H1 (cell line): Measurements from ENCODE around the gene CRIP1. TPM values are rescaled to one million over a fixed set of nuclear protein-coding genes. Genes with fewer than 3 reads are reported as not detected.

ENCODE experiments used
- CBX8 ChIP-seq: fragments of 300-800, 300-1000 bp; sonication (generic); IDR thresholded peaks from 2 replicates; pipeline ENCODE4 v1.7.1; 2016; ENCODE audit warnings: low read depth, low read length, borderline replicate concordance
- CTBP2 ChIP-seq: IDR thresholded peaks from 2 replicates; pipeline ENCODE4 v1.7.0; 2011; ENCODE audit warnings: borderline replicate concordance, mild to moderate bottlenecking, moderate library complexity, mixed read lengths, low read length; ENCODE audit not compliant: insufficient read depth, insufficient read length
- JUN ChIP-seq: IDR thresholded peaks from 2 replicates; pipeline ENCODE4 v1.6.1; 2011; ENCODE audit warnings: low read depth, mild to moderate bottlenecking, improper control_type of control experiment, low read length
- KDM1A ChIP-seq: fragments of 200-600, 300-600 bp; sonication (generic); IDR thresholded peaks from 2 replicates; pipeline ENCODE4 v1.7.1; 2016; ENCODE audit warnings: mild to moderate bottlenecking, low read length, borderline replicate concordance
- NRF1 ChIP-seq: IDR thresholded peaks from 2 replicates; pipeline ENCODE4 v1.6.1; 2011; ENCODE audit warnings: mild to moderate bottlenecking, low read depth, low read length, improper control_type of control experiment
- RFX5 ChIP-seq: IDR thresholded peaks from 2 replicates; pipeline ENCODE4 v1.6.1; 2011; ENCODE audit warnings: low read depth, low read length, improper control_type of control experiment, borderline replicate concordance
- SIX5 ChIP-seq: IDR thresholded peaks from 2 replicates; pipeline ENCODE4 v1.6.1; 2011; ENCODE audit warnings: mild to moderate bottlenecking, low read depth, low read length
- SP1 ChIP-seq: IDR thresholded peaks from 2 replicates; pipeline ENCODE4 v1.6.1; 2011; ENCODE audit warnings: low read depth, low read length
- TAF1 ChIP-seq: IDR thresholded peaks from 2 replicates; pipeline ENCODE4 v1.6.1; 2011; ENCODE audit warnings: mild to moderate bottlenecking, low read depth, low read length
- polyA plus RNA-seq, 7 experiments: library from polyadenylated mRNA; depleted of rRNA in 3 of 7; stranded (reverse) in 5 of 7; unstranded in 2 of 7; fragments of >200 nt in 5 of 7; fragments of 200-250 nt in 2 of 7; gene quantifications; 1 replicate in 5 of 7; 2 replicates in 1 of 7; 4 replicates in 1 of 7; pipeline versions ENCODE4 v1.2.1 to v1.2.3, GENCODE V29; 2011 to 2013; ENCODE audit warnings: missing spikeins in 2 of 7, mixed read lengths in 2 of 7
- total RNA-seq: library from RNA; stranded (reverse); fragmentation: NEBNext Ultra II Directional; extraction: Animal tissue kit (Norgen Biotek cat#: 25700); gene quantifications from 2 replicates; pipeline ENCODE4 v1.2.1, GENCODE V29; 2021
- TF ChIP-seq, protein P1 (sequence below): fragments of 300-600 bp; sonication (generic); IDR thresholded peaks from 2 replicates; pipeline ENCODE4 v1.7.1; 2012; ENCODE audit warnings: low read length, moderate library complexity, mild to moderate bottlenecking, inconsistent platforms; ENCODE audit not compliant: insufficient replicate concordance

The CRIP1 gene
- total and polyA plus RNA-seq, 2 of the 8 experiments (the other 6 are each of a cell fraction or from before 2014, with no cell fraction given): 1.2 to 2.2 TPM

GRCh38 chr14:105456736-105457617, 29.7 kb upstream of the CRIP1 start (continued):
- TF ChIP-seq, protein P1, sequence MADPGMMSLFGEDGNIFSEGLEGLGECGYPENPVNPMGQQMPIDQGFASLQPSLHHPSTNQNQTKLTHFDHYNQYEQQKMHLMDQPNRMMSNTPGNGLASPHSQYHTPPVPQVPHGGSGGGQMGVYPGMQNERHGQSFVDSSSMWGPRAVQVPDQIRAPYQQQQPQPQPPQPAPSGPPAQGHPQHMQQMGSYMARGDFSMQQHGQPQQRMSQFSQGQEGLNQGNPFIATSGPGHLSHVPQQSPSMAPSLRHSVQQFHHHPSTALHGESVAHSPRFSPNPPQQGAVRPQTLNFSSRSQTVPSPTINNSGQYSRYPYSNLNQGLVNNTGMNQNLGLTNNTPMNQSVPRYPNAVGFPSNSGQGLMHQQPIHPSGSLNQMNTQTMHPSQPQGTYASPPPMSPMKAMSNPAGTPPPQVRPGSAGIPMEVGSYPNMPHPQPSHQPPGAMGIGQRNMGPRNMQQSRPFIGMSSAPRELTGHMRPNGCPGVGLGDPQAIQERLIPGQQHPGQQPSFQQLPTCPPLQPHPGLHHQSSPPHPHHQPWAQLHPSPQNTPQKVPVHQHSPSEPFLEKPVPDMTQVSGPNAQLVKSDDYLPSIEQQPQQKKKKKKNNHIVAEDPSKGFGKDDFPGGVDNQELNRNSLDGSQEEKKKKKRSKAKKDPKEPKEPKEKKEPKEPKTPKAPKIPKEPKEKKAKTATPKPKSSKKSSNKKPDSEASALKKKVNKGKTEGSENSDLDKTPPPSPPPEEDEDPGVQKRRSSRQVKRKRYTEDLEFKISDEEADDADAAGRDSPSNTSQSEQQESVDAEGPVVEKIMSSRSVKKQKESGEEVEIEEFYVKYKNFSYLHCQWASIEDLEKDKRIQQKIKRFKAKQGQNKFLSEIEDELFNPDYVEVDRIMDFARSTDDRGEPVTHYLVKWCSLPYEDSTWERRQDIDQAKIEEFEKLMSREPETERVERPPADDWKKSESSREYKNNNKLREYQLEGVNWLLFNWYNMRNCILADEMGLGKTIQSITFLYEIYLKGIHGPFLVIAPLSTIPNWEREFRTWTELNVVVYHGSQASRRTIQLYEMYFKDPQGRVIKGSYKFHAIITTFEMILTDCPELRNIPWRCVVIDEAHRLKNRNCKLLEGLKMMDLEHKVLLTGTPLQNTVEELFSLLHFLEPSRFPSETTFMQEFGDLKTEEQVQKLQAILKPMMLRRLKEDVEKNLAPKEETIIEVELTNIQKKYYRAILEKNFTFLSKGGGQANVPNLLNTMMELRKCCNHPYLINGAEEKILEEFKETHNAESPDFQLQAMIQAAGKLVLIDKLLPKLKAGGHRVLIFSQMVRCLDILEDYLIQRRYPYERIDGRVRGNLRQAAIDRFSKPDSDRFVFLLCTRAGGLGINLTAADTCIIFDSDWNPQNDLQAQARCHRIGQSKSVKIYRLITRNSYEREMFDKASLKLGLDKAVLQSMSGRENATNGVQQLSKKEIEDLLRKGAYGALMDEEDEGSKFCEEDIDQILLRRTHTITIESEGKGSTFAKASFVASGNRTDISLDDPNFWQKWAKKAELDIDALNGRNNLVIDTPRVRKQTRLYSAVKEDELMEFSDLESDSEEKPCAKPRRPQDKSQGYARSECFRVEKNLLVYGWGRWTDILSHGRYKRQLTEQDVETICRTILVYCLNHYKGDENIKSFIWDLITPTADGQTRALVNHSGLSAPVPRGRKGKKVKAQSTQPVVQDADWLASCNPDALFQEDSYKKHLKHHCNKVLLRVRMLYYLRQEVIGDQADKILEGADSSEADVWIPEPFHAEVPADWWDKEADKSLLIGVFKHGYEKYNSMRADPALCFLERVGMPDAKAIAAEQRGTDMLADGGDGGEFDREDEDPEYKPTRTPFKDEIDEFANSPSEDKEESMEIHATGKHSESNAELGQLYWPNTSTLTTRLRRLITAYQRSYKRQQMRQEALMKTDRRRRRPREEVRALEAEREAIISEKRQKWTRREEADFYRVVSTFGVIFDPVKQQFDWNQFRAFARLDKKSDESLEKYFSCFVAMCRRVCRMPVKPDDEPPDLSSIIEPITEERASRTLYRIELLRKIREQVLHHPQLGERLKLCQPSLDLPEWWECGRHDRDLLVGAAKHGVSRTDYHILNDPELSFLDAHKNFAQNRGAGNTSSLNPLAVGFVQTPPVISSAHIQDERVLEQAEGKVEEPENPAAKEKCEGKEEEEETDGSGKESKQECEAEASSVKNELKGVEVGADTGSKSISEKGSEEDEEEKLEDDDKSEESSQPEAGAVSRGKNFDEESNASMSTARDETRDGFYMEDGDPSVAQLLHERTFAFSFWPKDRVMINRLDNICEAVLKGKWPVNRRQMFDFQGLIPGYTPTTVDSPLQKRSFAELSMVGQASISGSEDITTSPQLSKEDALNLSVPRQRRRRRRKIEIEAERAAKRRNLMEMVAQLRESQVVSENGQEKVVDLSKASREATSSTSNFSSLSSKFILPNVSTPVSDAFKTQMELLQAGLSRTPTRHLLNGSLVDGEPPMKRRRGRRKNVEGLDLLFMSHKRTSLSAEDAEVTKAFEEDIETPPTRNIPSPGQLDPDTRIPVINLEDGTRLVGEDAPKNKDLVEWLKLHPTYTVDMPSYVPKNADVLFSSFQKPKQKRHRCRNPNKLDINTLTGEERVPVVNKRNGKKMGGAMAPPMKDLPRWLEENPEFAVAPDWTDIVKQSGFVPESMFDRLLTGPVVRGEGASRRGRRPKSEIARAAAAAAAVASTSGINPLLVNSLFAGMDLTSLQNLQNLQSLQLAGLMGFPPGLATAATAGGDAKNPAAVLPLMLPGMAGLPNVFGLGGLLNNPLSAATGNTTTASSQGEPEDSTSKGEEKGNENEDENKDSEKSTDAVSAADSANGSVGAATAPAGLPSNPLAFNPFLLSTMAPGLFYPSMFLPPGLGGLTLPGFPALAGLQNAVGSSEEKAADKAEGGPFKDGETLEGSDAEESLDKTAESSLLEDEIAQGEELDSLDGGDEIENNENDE: no peak
- TF ChIP-seq JUN: no peak
- no peak for TF ChIP-seq SIX5
- no peak for TF ChIP-seq CBX8
- no peak for TF ChIP-seq TAF1
- TF ChIP-seq NRF1: no peak
- no peak for TF ChIP-seq RFX5
- no peak for TF ChIP-seq KDM1A
- no peak for TF ChIP-seq CTBP2
- no peak for TF ChIP-seq SP1
